K562 (cell line): ENCODE results near the gene ZSWIM8. TPM values are rescaled to one million over a fixed set of nuclear protein-coding genes. Genes with fewer than 3 reads are reported as not detected.

ENCODE experiments used
- CREM ChIP-seq: IDR thresholded peaks from 2 replicates; pipeline ENCODE4 v1.6.1; 2014; ENCODE audit warnings: antibody characterized with exemption, low read depth
- HDAC3 ChIP-seq: fragments of 450-650 bp; IDR thresholded peaks from 2 replicates; pipeline ENCODE4 v1.6.1; 2018; ENCODE audit warnings: borderline replicate concordance, mild to moderate bottlenecking, moderate library complexity; ENCODE audit not compliant: partially characterized antibody
- HSF4 ChIP-seq: fragments of 250-450 bp; sonication (Bioruptor Pico); IDR thresholded peaks from 2 replicates; pipeline ENCODE4 v2.1.2; 2022; ENCODE audit warnings: mild to moderate bottlenecking, moderate library complexity, borderline replicate concordance
- JUNB ChIP-seq: fragments of 450-650 bp; formaldehyde crosslinking; conservative IDR thresholded peaks from 2 replicates; pipeline ENCODE4 v1.4.0; 2020; ENCODE audit warnings: mild to moderate bottlenecking
- KDM1A ChIP-seq, 2 experiments: fragments of 450-650 bp; IDR thresholded peaks; 2 replicates each; pipeline ENCODE4 v1.6.1; 2016; ENCODE audit warnings: mild to moderate bottlenecking in 2 of 2
- MAZ ChIP-seq, 2 experiments: fragments of 450-650 bp in 1 of 2; sonication (generic) in 1 of 2; formaldehyde crosslinking; IDR thresholded peaks in 1 of 2; conservative IDR thresholded peaks in 1 of 2; 2 replicates each; pipeline versions ENCODE4 v1.4.0 to v1.5.0; 2020; ENCODE audit warnings: mild to moderate bottlenecking in 1 of 2, missing genetic modification reagents in 1 of 2
- MYNN ChIP-seq, 2 experiments: sonication (generic); formaldehyde crosslinking in 1 of 2; IDR thresholded peaks; 2 replicates each; pipeline versions ENCODE4 v1.5.0 to v1.6.1; 2016 to 2020; ENCODE audit warnings: antibody characterized with exemption in 1 of 2, missing genetic modification reagents in 1 of 2
- PHB2 ChIP-seq: fragments of 450-650 bp; IDR thresholded peaks from 2 replicates; pipeline ENCODE4 v1.6.1; 2017; ENCODE audit warnings: low read depth
- POLR2A ChIP-seq: fragments of 450-650 bp; conservative IDR thresholded peaks from 2 replicates; pipeline ENCODE4 v1.6.1; 2016
- RBM39 ChIP-seq: fragments of 200-400 bp; formaldehyde crosslinking; optimal IDR thresholded peaks from 2 replicates; pipeline ENCODE3; 2018; ENCODE audit warnings: low read depth, low read length
- SP1 ChIP-seq: sonication (generic); formaldehyde crosslinking; IDR thresholded peaks from 2 replicates; pipeline ENCODE4 v1.8.1; 2022; ENCODE audit warnings: mild to moderate bottlenecking, missing genetic modification reagents
- SRSF7 ChIP-seq: fragments of 200-400 bp; formaldehyde crosslinking; optimal IDR thresholded peaks from 2 replicates; pipeline ENCODE3; 2017; ENCODE audit warnings: mild to moderate bottlenecking, low read depth, low read length
- YBX1 ChIP-seq: fragments of 450-650 bp; IDR thresholded peaks from 2 replicates; pipeline ENCODE4 v1.7.1; 2016; ENCODE audit warnings: mild to moderate bottlenecking
- ZBTB1 ChIP-seq: sonication (generic); formaldehyde crosslinking; IDR thresholded peaks from 2 replicates; pipeline ENCODE4 v1.8.1; 2023; ENCODE audit warnings: missing genetic modification reagents, low read depth, mild to moderate bottlenecking, borderline replicate concordance
- ZNF143 ChIP-seq: sonication (generic); formaldehyde crosslinking; IDR thresholded peaks from 2 replicates; pipeline ENCODE4 v1.9.0; 2022; ENCODE audit warnings: mild to moderate bottlenecking, missing genetic modification reagents
- ZNF239 ChIP-seq: fragments of 250-450 bp; sonication (Bioruptor Pico); IDR thresholded peaks from 2 replicates; pipeline ENCODE4 v1.4.0; 2020; ENCODE audit warnings: mild to moderate bottlenecking
- polyA plus RNA-seq, 8 experiments: library from polyadenylated mRNA; depleted of rRNA in 4 of 8; stranded (reverse) in 5 of 8; unstranded in 3 of 8; fragments of >200 nt; fragmentation: Nextera tagmentation in 2 of 8; fragmentation: Illumina TruSeq in 1 of 8; extraction: Ambion mirVana in 2 of 8; extraction: Trizol in 1 of 8; gene quantifications; 2 replicates each; pipeline versions ENCODE4 v1.2.1 to v1.2.3, GENCODE V29; 2011 to 2014; ENCODE audit warnings: inconsistent platforms in 1 of 8, missing spikeins in 1 of 8
- total RNA-seq, 7 experiments: library from RNA; depleted of rRNA in 6 of 7; stranded (reverse); fragments of >200 nt in 6 of 7; fragmentation: Illumina TruSeq in 2 of 7; extraction: Trizol in 2 of 7; gene quantifications; 2 replicates each; pipeline versions ENCODE4 v1.2.1 to v1.2.3, GENCODE V29; 2011 to 2021; ENCODE audit warnings: low replicate concordance in 1 of 7
- TF ChIP-seq, protein P1 (sequence below), 2 experiments: fragments of 450-650 bp in 1 of 2; IDR thresholded peaks; 2 replicates each; pipeline ENCODE4 v1.6.1; 2011 to 2017; ENCODE audit warnings: low read depth in 2 of 2, antibody characterized with exemption in 1 of 2, borderline replicate concordance in 1 of 2, low read length in 1 of 2, mild to moderate bottlenecking in 1 of 2, mixed read lengths in 1 of 2; ENCODE audit not compliant: control insufficient read depth in 1 of 2
- TF ChIP-seq, protein P2 (sequence below): sonication (generic); formaldehyde crosslinking; IDR thresholded peaks from 2 replicates; pipeline ENCODE4 v1.8.0; 2022; ENCODE audit warnings: missing genetic modification reagents, mild to moderate bottlenecking, borderline replicate concordance
- TF ChIP-seq, protein P3 (sequence below): fragments of 450-650 bp; IDR thresholded peaks from 2 replicates; pipeline ENCODE4 v1.6.1; 2017; ENCODE audit warnings: mild to moderate bottlenecking, moderate library complexity
- TF ChIP-seq, protein P4 (sequence below), 2 experiments: fragments of 200-800 bp in 1 of 2; sonication (Bioruptor generic) in 1 of 2; sonication (generic) in 1 of 2; formaldehyde crosslinking in 1 of 2; IDR thresholded peaks in 1 of 2; conservative IDR thresholded peaks in 1 of 2; 2 replicates each; pipeline versions ENCODE4 v1.5.0 to v1.6.1; 2016 to 2020; ENCODE audit warnings: missing compliant biosample characterization in 1 of 2, missing genetic modification characterization in 1 of 2, missing genetic modification reagents in 1 of 2

The ZSWIM8 gene
- total and polyA plus RNA-seq, 9 of the 15 experiments (the other 6 are each of a cell fraction or from before 2014, with no cell fraction given) = 5.6 to 47.8 (median 26.7) TPM

DNA sequence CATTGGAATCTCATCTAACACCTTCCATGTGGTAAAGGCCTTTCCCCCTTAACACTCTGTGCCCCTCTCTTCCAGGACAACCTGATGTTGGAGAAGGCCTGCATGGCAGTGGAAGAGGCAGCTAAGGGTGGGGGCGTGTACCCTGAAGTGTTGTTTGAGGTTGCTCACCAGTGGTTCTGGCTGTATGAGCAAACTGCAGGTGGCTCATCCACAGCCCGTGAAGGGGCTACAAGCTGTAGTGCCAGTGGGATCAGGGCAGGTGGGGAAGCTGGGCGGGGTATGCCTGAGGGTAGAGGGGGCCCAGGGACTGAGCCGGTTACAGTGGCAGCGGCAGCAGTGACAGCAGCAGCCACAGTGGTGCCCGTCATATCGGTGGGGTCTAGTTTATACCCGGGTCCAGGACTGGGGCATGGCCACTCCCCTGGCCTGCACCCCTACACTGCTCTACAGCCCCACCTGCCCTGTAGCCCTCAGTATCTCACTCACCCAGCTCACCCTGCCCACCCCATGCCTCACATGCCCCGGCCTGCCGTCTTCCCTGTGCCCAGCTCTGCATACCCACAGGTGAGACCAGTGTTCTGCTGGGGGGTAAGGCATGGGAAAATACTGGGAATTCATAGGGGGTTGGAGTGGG lies 13.6 kb downstream of the ZSWIM8 start (continued):
- TF ChIP-seq SP1 (CRISPR knock-in tag) (no peak), HSF4 (no peak), YBX1 (no peak), RBM39 (no peak), SRSF7 (no peak), ZNF143 (CRISPR knock-in tag) (no peak), PHB2 (no peak), CREM (no peak), MYNN (IDR thresholded peaks at IDR 0.05) (peak; percentile 44; the same call in 1 of the 2 replicates), MYNN (CRISPR knock-in tag; IDR thresholded peaks at IDR 0.05) (no peak), HDAC3 (no peak), ZBTB1 (CRISPR knock-in tag) (no peak), ZNF239 (no peak), POLR2A (peak; percentile 22), JUNB (no peak), KDM1A (IDR thresholded peaks at IDR 0.05) (no peak), MAZ (CRISPR knock-in tag; conservative IDR thresholded peaks at IDR 0.05 in 1 of 2, IDR thresholded peaks at IDR 0.05 in 1 of 2) (0 out of 4 replicates have a peak, but pooled peaks of 1 of the 2 experiments have one; percentile 18)
- TF ChIP-seq, protein P1, sequence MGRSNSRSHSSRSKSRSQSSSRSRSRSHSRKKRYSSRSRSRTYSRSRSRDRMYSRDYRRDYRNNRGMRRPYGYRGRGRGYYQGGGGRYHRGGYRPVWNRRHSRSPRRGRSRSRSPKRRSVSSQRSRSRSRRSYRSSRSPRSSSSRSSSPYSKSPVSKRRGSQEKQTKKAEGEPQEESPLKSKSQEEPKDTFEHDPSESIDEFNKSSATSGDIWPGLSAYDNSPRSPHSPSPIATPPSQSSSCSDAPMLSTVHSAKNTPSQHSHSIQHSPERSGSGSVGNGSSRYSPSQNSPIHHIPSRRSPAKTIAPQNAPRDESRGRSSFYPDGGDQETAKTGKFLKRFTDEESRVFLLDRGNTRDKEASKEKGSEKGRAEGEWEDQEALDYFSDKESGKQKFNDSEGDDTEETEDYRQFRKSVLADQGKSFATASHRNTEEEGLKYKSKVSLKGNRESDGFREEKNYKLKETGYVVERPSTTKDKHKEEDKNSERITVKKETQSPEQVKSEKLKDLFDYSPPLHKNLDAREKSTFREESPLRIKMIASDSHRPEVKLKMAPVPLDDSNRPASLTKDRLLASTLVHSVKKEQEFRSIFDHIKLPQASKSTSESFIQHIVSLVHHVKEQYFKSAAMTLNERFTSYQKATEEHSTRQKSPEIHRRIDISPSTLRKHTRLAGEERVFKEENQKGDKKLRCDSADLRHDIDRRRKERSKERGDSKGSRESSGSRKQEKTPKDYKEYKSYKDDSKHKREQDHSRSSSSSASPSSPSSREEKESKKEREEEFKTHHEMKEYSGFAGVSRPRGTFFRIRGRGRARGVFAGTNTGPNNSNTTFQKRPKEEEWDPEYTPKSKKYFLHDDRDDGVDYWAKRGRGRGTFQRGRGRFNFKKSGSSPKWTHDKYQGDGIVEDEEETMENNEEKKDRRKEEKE (IDR thresholded peaks at IDR 0.05; ENCODE audit: borderline replicate concordance in 1 of 2, control insufficient read depth in 1 of 2, low read depth in 2 of 2, low read length in 1 of 2) = no peak
- TF ChIP-seq, protein P2, sequence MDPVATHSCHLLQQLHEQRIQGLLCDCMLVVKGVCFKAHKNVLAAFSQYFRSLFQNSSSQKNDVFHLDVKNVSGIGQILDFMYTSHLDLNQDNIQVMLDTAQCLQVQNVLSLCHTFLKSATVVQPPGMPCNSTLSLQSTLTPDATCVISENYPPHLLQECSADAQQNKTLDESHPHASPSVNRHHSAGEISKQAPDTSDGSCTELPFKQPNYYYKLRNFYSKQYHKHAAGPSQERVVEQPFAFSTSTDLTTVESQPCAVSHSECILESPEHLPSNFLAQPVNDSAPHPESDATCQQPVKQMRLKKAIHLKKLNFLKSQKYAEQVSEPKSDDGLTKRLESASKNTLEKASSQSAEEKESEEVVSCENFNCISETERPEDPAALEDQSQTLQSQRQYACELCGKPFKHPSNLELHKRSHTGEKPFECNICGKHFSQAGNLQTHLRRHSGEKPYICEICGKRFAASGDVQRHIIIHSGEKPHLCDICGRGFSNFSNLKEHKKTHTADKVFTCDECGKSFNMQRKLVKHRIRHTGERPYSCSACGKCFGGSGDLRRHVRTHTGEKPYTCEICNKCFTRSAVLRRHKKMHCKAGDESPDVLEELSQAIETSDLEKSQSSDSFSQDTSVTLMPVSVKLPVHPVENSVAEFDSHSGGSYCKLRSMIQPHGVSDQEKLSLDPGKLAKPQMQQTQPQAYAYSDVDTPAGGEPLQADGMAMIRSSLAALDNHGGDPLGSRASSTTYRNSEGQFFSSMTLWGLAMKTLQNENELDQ (CRISPR knock-in tag) = no peak
- TF ChIP-seq, protein P3, sequence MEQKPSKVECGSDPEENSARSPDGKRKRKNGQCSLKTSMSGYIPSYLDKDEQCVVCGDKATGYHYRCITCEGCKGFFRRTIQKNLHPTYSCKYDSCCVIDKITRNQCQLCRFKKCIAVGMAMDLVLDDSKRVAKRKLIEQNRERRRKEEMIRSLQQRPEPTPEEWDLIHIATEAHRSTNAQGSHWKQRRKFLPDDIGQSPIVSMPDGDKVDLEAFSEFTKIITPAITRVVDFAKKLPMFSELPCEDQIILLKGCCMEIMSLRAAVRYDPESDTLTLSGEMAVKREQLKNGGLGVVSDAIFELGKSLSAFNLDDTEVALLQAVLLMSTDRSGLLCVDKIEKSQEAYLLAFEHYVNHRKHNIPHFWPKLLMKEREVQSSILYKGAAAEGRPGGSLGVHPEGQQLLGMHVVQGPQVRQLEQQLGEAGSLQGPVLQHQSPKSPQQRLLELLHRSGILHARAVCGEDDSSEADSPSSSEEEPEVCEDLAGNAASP = no peak
- TF ChIP-seq, protein P4, sequence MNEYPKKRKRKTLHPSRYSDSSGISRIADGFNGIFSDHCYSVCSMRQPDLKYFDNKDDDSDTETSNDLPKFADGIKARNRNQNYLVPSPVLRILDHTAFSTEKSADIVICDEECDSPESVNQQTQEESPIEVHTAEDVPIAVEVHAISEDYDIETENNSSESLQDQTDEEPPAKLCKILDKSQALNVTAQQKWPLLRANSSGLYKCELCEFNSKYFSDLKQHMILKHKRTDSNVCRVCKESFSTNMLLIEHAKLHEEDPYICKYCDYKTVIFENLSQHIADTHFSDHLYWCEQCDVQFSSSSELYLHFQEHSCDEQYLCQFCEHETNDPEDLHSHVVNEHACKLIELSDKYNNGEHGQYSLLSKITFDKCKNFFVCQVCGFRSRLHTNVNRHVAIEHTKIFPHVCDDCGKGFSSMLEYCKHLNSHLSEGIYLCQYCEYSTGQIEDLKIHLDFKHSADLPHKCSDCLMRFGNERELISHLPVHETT (CRISPR knock-in tag; conservative IDR thresholded peaks at IDR 0.05 in 1 of 2, IDR thresholded peaks at IDR 0.05 in 1 of 2) = no peak
